Spinal cord (tissue), 10 donors: Measurements from ENCODE around the gene PAXX. TPM values are rescaled to one million over a fixed set of nuclear protein-coding genes. Genes with fewer than 3 reads are reported as not detected.

Source experiments
- DNase-seq, 6 donors: peaks; one replicate each; pipeline versions ENCODE4 v3.0.0 to v3.0.0-alpha.2; 2013 to 2015; ENCODE audit warnings: low spot score in 6 of 6, low read depth in 4 of 6
- H3K27ac ChIP-seq: one replicate; pipeline ENCODE4 v1.5.1; 2013; ENCODE audit warnings: low read depth, low read length, control low read depth
- H3K27me3 ChIP-seq: one replicate; pipeline ENCODE4 v1.6.1; 2013; ENCODE audit warnings: low read length; ENCODE audit not compliant: control insufficient read depth, insufficient read depth
- H3K36me3 ChIP-seq: one replicate; pipeline ENCODE4 v1.6.1; 2013; ENCODE audit warnings: low read length; ENCODE audit not compliant: control insufficient read depth, insufficient read depth
- H3K4me1 ChIP-seq: one replicate; pipeline ENCODE4 v1.6.1; 2013; ENCODE audit warnings: low read length; ENCODE audit not compliant: control insufficient read depth, insufficient read depth
- H3K4me3 ChIP-seq: one replicate; pipeline ENCODE4 v1.5.1; 2013; ENCODE audit warnings: low read depth, low read length, control low read depth
- H3K9me3 ChIP-seq: one replicate; pipeline ENCODE4 v1.6.1; 2013; ENCODE audit warnings: low read length; ENCODE audit not compliant: control insufficient read depth, insufficient read depth
- WGBS: methylation state at CpG from one replicate; pipeline ENCODE4 v1.1.5; 2013; ENCODE audit warnings: missing lambda C conversion rate; ENCODE audit not compliant: insufficient coverage; 5-methylcytosine and 5-hydroxymethylcytosine counted together
- polyA plus RNA-seq, 2 donors: library from polyadenylated mRNA; unstranded; fragments of 120-200 nt; gene quantifications; one replicate each; pipeline ENCODE4 v1.2.1, GENCODE V29; 2013; ENCODE audit not compliant: insufficient read length in 2 of 2
- total RNA-seq, 2 donors: library from RNA; depleted of rRNA in 1 of 2; stranded (reverse); fragments of 120-200 nt in 1 of 2; fragments of >200 nt in 1 of 2; gene quantifications; one replicate each; pipeline versions ENCODE4 v1.2.3 to v1.2.4, GENCODE V29; 2013 to 2014
- donor health status: healthy.

Gene PAXX
- total and polyA plus RNA-seq, 4 donors = 15.7 to 108 (median 72.7) TPM

DNA sequence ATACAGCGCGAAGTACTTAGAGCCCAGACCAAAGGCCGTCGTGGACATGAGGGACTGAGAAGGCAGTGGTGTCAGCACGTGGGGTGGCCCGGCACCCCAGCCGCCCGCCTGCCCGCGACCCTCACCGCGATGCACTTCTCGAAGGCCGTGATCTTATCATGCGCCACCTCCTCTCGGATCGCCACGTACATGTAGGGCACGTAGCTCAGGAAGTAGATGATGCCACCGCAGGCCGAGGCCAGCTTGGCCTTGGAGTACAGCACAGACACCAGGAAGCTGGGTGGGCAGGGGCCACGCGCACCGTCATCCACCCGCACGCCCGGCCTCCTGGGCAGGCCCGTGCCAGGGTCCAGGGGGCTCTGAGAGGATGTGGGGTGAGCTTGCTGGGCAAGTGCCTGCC, 24.8 kb downstream of the PAXX start:
- WGBS = 98% methylated on average over 28 of the region's 28 CpGs

DNA sequence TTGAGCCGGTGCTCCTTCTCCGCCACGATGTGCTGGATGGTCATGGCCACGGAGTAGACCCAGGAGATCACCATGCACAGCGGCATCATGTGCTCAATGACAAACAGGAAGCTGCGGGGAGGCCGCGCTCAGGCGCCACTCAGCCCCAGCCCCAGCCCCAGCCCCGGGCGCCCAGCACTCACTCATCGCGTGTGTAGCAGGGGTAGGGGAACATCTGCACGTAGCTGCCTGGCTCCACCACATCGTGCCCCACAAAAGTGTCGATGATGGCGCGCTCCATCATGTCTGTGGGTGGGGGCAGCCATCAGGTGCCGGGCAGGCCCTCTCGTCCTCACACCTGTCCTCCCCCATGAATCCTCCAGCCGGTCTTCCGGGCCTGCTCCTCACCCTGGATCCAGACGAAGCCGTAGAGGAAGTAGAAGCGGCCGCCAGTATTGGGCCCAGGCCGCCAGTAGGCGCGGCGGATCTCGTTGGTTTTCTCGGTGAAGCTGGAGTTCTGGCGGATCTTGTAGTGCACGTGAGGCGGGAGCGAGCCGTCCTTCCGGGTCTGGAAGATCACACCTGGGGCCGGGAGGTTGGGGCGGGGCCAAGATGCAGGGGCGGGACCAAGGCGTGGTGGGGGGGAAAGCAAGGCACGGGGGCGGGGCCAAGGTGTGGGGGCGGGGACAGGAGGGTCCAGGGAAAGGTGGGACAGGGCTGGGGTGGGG, 25.7 kb downstream of the PAXX start:
- Histone ChIP-seq H3K36me3 (peaks cover 98% of the 10 kb centered on the region), H3K27me3 (no peaks in the 10 kb centered on the region)
- WGBS = 96% methylated on average over 36 of the region's 45 CpGs

More for the DNA sequence above, 24.8 kb downstream of the PAXX start:
- no peak overlapping the region for H3K27ac ChIP-seq
- H3K9me3 ChIP-seq = no peaks in the 10 kb centered on the region
- H3K4me3 ChIP-seq = no peak overlapping the region
- H3K36me3 ChIP-seq = peaks cover 98% of the 10 kb centered on the region
- no peaks in the 10 kb centered on the region for H3K27me3 ChIP-seq
- no peak for DNase-seq
- no peaks in the 10 kb centered on the region for H3K4me1 ChIP-seq

DNA sequence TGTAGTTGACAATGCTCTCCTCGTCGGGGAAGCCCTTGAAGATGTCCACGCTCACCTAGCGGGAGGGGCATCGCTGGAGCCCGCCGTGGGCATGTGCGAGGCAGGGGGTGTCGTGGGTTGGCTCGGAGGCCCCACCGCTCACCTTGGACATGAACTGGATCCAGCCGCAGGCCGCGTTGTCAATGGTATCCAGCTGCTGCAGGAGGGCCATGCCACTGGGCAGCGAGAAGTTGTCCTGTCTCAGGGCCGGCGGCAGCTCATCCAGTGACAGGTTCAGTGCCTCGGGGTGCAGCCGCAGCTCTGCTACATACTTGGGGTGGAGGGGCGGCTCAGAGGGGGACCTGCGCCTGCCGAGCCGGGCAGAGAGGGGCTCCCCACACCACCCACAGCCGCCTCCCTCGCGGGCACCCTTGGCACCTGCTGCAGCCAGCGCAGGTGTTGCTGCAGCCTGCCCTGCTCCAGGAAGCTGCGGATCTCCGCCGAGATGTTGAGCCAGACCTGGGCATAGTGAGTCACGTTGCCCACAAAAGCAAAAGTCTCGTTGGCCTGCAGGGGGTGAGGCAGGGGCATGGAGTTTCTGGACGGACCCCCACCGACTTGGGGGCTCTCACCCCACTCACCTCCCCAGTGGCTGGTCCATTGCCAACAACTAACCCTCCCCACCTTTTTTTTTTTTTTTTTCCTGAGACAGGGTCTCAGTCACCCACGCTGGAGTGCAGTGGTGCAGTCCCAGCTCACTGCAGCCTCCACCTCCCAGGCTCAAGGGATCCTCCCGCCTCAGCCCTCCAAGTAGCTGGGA, 26.7 kb downstream of the PAXX start:
- Histone ChIP-seq H3K27me3 (no peaks in the 10 kb centered on the region), H3K9me3 (no peaks in the 10 kb centered on the region), H3K36me3 (peaks cover 98% of the 10 kb centered on the region), H3K4me1 (peaks cover 14% of the 10 kb centered on the region), H3K4me3 (no peak overlapping the region), H3K27ac (no peak overlapping the region)
- WGBS = 91% methylated on average over 34 of the region's 36 CpGs
- no peak for DNase-seq

More for the DNA sequence above, 25.7 kb downstream of the PAXX start:
- peaks cover 5% of the 10 kb centered on the region for H3K4me1 ChIP-seq
- H3K27ac ChIP-seq = no peak overlapping the region
- no peaks in the 10 kb centered on the region for H3K9me3 ChIP-seq
- no peak overlapping the region for H3K4me3 ChIP-seq
- DNase-seq = no peak

DNA sequence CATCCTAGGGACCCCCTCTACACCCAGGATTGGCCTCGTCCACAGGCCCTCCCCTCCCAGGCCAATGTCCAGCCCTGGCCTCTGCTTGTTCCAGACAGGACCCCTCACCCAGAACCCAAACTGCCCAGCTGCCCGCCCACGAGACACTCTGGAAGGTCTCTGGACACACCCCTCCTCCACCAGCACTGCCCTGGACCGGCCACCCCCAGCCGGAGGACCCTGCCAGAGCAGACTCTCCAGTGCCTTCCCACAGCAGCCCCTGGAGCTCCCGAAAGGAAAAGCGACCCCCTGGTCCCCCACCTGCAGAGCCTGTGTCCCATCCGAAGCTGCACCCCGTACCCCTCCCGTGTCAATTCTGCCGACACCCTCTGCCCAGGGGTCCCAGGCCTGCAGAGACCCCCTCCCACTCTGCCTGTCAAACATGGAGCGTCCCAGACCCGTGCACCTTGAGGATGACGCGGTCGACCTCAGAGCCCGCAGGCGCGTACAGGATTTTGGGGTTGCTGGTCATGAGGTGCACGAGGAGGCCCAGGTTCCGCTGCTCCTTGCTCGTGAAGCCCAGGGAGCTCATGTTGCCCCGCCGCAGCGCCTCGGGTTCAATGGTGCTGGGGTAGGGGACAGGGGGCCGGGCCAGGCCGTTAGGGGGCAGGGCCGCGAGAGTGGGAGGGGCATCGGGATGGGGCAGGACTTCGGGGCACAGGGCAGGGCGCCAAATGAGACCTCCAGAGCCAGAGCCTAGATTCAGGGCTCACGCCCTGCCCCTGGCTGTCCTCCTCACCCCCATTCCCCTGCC, 27.9 kb downstream of the PAXX start:
- Histone ChIP-seq H3K27ac (no peak overlapping the region), H3K27me3 (no peaks in the 10 kb centered on the region), H3K4me1 (peaks cover 24% of the 10 kb centered on the region), H3K4me3 (no peak overlapping the region), H3K9me3 (no peaks in the 10 kb centered on the region), H3K36me3 (peaks cover 96% of the 10 kb centered on the region)
- DNase-seq = no peak
- WGBS = 90% methylated on average over 34 of the region's 34 CpGs

DNA sequence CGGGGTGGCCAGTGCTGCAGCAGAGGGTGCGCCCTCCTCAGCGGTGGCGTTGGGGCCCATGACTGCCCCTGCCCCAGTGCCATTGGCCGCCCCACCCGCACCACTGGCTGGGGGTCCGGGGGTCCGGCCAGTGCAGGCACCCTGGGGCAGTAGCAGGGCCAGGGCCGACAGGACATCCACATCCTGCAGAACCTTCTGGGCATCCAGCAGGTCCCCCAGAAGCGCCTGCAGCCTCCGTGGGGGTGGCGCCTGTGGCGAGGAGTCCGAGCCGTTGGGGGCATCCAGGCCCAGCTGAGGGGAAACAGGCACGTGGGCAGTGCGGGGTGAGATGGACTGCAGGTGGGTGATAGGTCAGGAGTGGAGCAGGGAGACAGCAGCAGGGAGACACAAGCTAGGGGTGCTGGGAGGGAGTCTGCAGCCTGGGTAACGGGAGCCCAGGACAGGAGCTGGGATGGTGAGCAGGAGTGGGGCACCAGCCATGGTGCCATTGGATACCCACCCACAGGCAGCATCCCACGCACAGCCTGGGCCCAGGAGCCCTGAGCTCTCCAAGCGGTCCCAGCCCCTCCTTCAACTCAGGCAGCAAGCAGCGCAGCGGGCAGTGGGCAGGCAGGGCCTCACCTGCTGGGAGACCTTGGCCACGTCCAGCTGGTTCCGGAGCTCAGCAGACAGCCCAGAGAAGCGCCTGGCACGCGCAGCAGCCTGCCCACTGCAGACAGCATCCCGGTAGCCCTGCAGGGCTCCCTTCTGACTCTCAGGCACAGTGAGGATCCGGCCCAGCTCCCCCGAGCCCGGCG, 28.7 kb downstream of the PAXX start:
- no peak for DNase-seq
- no peak overlapping the region for H3K27ac ChIP-seq
- no peaks in the 10 kb centered on the region for H3K9me3 ChIP-seq
- peaks cover 33% of the 10 kb centered on the region for H3K4me1 ChIP-seq
- WGBS = 93% methylated on average over 31 of the region's 32 CpGs
- no peaks in the 10 kb centered on the region for H3K27me3 ChIP-seq
- H3K4me3 ChIP-seq = no peak overlapping the region
- peaks cover 95% of the 10 kb centered on the region for H3K36me3 ChIP-seq

GRCh38 chr9:137021568-137021978, 29.4 kb downstream of the PAXX start:
- no peak overlapping the region for H3K4me3 ChIP-seq
- peaks cover 39% of the 10 kb centered on the region for H3K4me1 ChIP-seq
- H3K27me3 ChIP-seq = no peaks in the 10 kb centered on the region
- no peak for DNase-seq
- no peak overlapping the region for H3K27ac ChIP-seq
- no peaks in the 10 kb centered on the region for H3K9me3 ChIP-seq
- WGBS = 82% methylated on average over 4 of the region's 6 CpGs
- H3K36me3 ChIP-seq = peaks cover 92% of the 10 kb centered on the region

DNA sequence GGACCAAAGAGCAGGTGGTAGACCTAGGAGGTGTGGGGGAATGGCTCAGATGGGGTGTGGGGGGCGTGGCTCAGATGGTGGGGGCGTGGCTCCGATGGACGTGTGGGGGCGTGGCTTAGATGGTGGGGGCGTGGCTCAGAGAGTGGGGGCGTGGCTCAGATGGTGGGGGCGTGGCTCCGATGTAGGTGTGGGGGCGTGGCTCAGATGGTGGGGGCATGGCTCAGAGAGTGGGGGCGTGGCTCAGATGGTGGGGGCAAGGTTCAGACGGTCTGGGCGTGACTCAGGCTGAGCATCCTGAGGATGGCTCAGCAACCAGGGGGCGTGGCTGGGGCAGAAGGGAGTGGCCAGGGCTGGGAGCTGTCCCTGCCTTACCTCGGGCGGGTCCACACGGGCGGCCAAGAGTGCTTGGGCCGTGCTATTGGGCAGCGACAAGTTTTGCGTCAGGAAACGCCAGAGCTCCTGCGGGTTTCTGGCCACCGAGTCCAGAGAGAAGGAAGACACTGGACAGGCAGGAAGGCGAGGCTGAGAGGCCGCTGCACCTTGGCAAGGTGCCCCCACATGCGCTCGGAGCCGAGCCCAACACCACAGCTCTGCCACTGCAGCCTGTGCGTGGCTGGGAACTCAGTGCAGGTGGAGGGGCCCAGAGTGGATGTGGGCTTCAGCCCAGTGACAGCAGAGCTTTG, 29.9 kb downstream of the PAXX start:
- Histone ChIP-seq H3K27me3 (no peaks in the 10 kb centered on the region), H3K36me3 (peaks cover 90% of the 10 kb centered on the region), H3K27ac (no peak overlapping the region), H3K9me3 (no peaks in the 10 kb centered on the region), H3K4me1 (peaks cover 45% of the 10 kb centered on the region), H3K4me3 (no peak overlapping the region)
- 63% methylated on average over 28 of the region's 30 CpGs for WGBS
- DNase-seq = no peak

GRCh38 chr9:137022662-137023008, 30.4 kb downstream of the PAXX start:
- no peak for DNase-seq
- H3K4me1 ChIP-seq = peaks cover 50% of the 10 kb centered on the region
- peaks cover 85% of the 10 kb centered on the region for H3K36me3 ChIP-seq
- no peak overlapping the region for H3K4me3 ChIP-seq
- H3K27ac ChIP-seq = no peak overlapping the region
- no peaks in the 10 kb centered on the region for H3K27me3 ChIP-seq
- WGBS = 91% methylated on average over 21 of the region's 23 CpGs
- no peaks in the 10 kb centered on the region for H3K9me3 ChIP-seq
